Measurements from ENCODE around the gene VAPA. TPM values are rescaled to one million over a fixed set of nuclear protein-coding genes. Genes with fewer than 3 reads are reported as not detected.
A peak's percentile ranks its signal among the peaks of the same experiment; 100 is the strongest.

The VAPA gene
- total RNA-seq, 1 experiment from 2014 or later: 444 TPM

GRCh38 chr18:9946831-9947230 lies 33.0 kb downstream of the VAPA start:
- H3K9me3 ChIP-seq (replicated peaks): no peaks in the 10 kb centered on the region
- 0 out of 2 replicates have a peak, but pooled peaks cover 3% of the 10 kb centered on the region for H3K4me1 ChIP-seq (replicated peaks)
- DNase-seq (ENCODE audit: low read depth in 1 of 2, low spot score in 2 of 2): no peak
- no peaks in the 10 kb centered on the region for H3K27me3 ChIP-seq (replicated peaks)
- no peak overlapping the region for H3K27ac ChIP-seq
- no peak overlapping the region for H3K4me3 ChIP-seq
- H3K36me3 ChIP-seq: peaks cover 93% of the 10 kb centered on the region

- Histone ChIP-seq H3K27ac (no peak overlapping the region), H3K4me3 (no peak overlapping the region), H3K9me3 (replicated peaks) (no peaks in the 10 kb centered on the region), H3K36me3 (peaks cover 92% of the 10 kb centered on the region), H3K27me3 (replicated peaks) (no peaks in the 10 kb centered on the region), H3K4me1 (replicated peaks) (0 out of 2 replicates have a peak, but pooled peaks cover 3% of the 10 kb centered on the region)
- no peak for DNase-seq (ENCODE audit: low read depth in 1 of 2, low spot score in 2 of 2)
These were observed 33.4 kb downstream of the VAPA start for GRCh38 chr18:9947248-9947647.

DNA sequence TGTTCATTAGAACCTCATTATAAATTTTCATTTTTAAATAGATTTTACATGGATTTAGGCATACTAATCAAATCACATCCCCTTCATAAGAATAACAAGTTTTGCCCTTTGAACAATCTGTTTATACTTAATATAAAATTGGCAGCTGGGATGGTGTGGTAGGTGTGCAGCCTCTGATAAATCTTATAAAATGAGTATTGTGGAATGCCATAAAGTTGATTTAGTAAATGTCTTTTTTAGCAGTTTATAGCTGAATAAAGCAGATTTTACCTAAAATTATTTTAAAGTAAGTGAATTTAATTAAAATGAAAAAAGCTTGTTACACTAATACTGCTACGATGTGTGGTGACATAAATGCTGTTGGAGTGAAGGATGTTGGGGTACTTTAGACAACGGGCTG lies 35.5 kb downstream of the VAPA start:
- no peak overlapping the region for H3K4me3 ChIP-seq
- H3K36me3 ChIP-seq: peaks cover 93% of the 10 kb centered on the region
- no peaks in the 10 kb centered on the region for H3K27me3 ChIP-seq (replicated peaks)
- DNase-seq (ENCODE audit: low read depth in 1 of 2, low spot score in 2 of 2): no peak
- H3K4me1 ChIP-seq (replicated peaks): 0 out of 2 replicates have a peak, but pooled peaks cover 3% of the 10 kb centered on the region
- H3K9me3 ChIP-seq (replicated peaks): no peaks in the 10 kb centered on the region
- H3K27ac ChIP-seq: no peak overlapping the region

- Histone ChIP-seq H3K36me3 (peaks cover 93% of the 10 kb centered on the region), H3K4me1 (replicated peaks) (0 out of 2 replicates have a peak, but pooled peaks cover 3% of the 10 kb centered on the region), H3K27me3 (replicated peaks) (no peaks in the 10 kb centered on the region), H3K4me3 (no peak overlapping the region), H3K9me3 (replicated peaks) (no peaks in the 10 kb centered on the region), H3K27ac (no peak overlapping the region)
- no peak for DNase-seq (ENCODE audit: low read depth in 1 of 2, low spot score in 2 of 2)
These were observed 36.0 kb downstream of the VAPA start for GRCh38 chr18:9949861-9950260.

- Histone ChIP-seq H3K4me3 (no peak overlapping the region), H3K36me3 (peaks cover 94% of the 10 kb centered on the region), H3K27ac (0 out of 2 replicates have a peak overlapping the region, but pooled peaks have one; percentile 0), H3K4me1 (replicated peaks) (peaks cover 4% of the 10 kb centered on the region; the same call in 1 of the 2 replicates), H3K27me3 (replicated peaks) (no peaks in the 10 kb centered on the region), H3K9me3 (replicated peaks) (no peaks in the 10 kb centered on the region)
- DNase-seq (ENCODE audit: low read depth in 1 of 2, low spot score in 2 of 2): no peak
These were observed 36.6 kb downstream of the VAPA start for GRCh38 chr18:9950289-9951016.

GRCh38 chr18:9951022-9951859 lies 37.4 kb downstream of the VAPA start:
- DNase-seq (ENCODE audit: low read depth in 1 of 2, low spot score in 2 of 2): peak in 1 of 2 experiments; percentile 50
- H3K36me3 ChIP-seq: peaks cover 90% of the 10 kb centered on the region
- peaks cover 10% of the 10 kb centered on the region; the same call in 1 of the 2 replicates for H3K4me1 ChIP-seq (replicated peaks)
- H3K27ac ChIP-seq: 0 out of 2 replicates have a peak overlapping the region, but pooled peaks have one; percentile 0
- no peaks in the 10 kb centered on the region for H3K27me3 ChIP-seq (replicated peaks)
- H3K9me3 ChIP-seq (replicated peaks): no peaks in the 10 kb centered on the region
- H3K4me3 ChIP-seq: no peak overlapping the region

- no peaks in the 10 kb centered on the region for H3K9me3 ChIP-seq (replicated peaks)
- H3K4me1 ChIP-seq (replicated peaks): peaks cover 10% of the 10 kb centered on the region; the same call in 1 of the 2 replicates
- no peak for DNase-seq (ENCODE audit: low read depth in 1 of 2, low spot score in 2 of 2)
- H3K36me3 ChIP-seq: peaks cover 75% of the 10 kb centered on the region
- H3K4me3 ChIP-seq: no peak overlapping the region
- no peaks in the 10 kb centered on the region for H3K27me3 ChIP-seq (replicated peaks)
- H3K27ac ChIP-seq: no peak overlapping the region
These were observed 39.0 kb downstream of the VAPA start for GRCh38 chr18:9952633-9953416.

GRCh38 chr18:9958861-9959399 lies 45.1 kb downstream of the VAPA start:
- Histone ChIP-seq H3K4me1 (replicated peaks) (peaks cover 6% of the 10 kb centered on the region; the same call in 1 of the 2 replicates), H3K27me3 (replicated peaks) (no peaks in the 10 kb centered on the region; the same call in 1 of the 2 replicates), H3K36me3 (peaks cover 20% of the 10 kb centered on the region), H3K4me3 (no peak overlapping the region), H3K9me3 (replicated peaks) (no peaks in the 10 kb centered on the region), H3K27ac (no peak overlapping the region)
- no peak for DNase-seq (ENCODE audit: low read depth in 1 of 2, low spot score in 2 of 2)

DNA sequence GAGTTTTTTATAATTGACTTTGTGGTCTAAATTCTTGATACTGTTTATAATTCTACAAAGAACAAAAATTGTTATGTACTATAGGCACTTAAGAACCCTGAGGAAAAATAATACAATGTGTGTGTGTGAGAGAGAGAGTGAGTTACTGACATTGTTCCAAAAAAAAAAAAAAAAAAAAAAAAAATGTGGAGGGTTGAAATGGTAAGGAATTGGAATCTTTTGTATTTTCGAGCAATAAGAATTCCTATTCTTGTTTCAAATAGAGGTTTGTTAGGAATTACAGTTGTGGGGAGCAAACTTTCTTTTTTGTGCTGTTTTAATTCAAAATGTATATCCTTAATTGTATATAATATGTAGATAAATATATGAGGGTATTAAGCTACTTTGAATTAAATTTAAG lies 45.7 kb downstream of the VAPA start:
- H3K27me3 ChIP-seq (replicated peaks): no peaks in the 10 kb centered on the region; the same call in 1 of the 2 replicates
- H3K9me3 ChIP-seq (replicated peaks): no peaks in the 10 kb centered on the region
- H3K4me1 ChIP-seq (replicated peaks): peaks cover 6% of the 10 kb centered on the region; the same call in 1 of the 2 replicates
- peaks cover 13% of the 10 kb centered on the region for H3K36me3 ChIP-seq
- DNase-seq (ENCODE audit: low read depth in 1 of 2, low spot score in 2 of 2): no peak
- no peak overlapping the region for H3K27ac ChIP-seq
- H3K4me3 ChIP-seq: no peak overlapping the region

DNA sequence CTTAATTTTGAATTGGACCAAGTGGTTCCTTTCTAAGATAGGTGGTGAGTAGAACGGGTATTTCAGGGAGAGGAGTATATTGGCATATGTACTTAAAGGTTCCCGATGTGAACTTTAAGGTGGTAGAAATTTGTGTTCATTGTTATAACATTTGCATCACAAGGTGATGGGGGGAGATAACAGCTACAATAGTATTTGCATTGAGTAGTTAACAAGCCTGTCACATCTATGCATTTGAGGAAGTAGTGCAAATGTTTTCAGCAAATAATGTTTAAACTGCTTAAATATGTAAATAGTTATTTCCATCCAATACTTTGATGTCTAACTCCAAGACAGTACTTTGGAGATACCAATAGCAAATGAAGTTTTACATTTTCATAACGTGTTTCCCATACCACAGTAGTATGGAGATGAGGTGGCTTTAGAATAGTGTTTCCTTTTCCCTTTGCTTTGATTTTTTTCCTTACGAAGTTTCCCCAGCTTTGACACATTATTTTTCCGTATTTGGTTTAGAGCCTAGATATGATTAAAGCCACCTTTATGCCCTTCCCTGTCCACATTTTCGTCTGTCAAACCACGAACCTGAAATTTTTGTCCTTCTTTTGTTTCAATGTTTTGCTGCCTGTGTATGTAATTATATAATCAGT lies 46.6 kb downstream of the VAPA start:
- Histone ChIP-seq H3K4me1 (replicated peaks) (peaks cover 6% of the 10 kb centered on the region; the same call in 1 of the 2 replicates), H3K36me3 (peaks cover 5% of the 10 kb centered on the region), H3K4me3 (no peak overlapping the region), H3K27ac (no peak overlapping the region), H3K27me3 (replicated peaks) (no peaks in the 10 kb centered on the region; the same call in 1 of the 2 replicates), H3K9me3 (replicated peaks) (no peaks in the 10 kb centered on the region)
- no peak for DNase-seq (ENCODE audit: low read depth in 1 of 2, low spot score in 2 of 2)

GRCh38 chr18:9961041-9961440 lies 47.2 kb downstream of the VAPA start:
- H3K27me3 ChIP-seq (replicated peaks): no peaks in the 10 kb centered on the region; the same call in 1 of the 2 replicates
- H3K4me1 ChIP-seq (replicated peaks): peaks cover under 1% of the 10 kb centered on the region; the same call in 1 of the 2 replicates
- no peaks in the 10 kb centered on the region for H3K9me3 ChIP-seq (replicated peaks)
- H3K4me3 ChIP-seq: no peak overlapping the region
- DNase-seq (ENCODE audit: low read depth in 1 of 2, low spot score in 2 of 2): no peak
- no peaks in the 10 kb centered on the region; the same call in 1 of the 2 replicates for H3K36me3 ChIP-seq
- H3K27ac ChIP-seq: no peak overlapping the region

DNA sequence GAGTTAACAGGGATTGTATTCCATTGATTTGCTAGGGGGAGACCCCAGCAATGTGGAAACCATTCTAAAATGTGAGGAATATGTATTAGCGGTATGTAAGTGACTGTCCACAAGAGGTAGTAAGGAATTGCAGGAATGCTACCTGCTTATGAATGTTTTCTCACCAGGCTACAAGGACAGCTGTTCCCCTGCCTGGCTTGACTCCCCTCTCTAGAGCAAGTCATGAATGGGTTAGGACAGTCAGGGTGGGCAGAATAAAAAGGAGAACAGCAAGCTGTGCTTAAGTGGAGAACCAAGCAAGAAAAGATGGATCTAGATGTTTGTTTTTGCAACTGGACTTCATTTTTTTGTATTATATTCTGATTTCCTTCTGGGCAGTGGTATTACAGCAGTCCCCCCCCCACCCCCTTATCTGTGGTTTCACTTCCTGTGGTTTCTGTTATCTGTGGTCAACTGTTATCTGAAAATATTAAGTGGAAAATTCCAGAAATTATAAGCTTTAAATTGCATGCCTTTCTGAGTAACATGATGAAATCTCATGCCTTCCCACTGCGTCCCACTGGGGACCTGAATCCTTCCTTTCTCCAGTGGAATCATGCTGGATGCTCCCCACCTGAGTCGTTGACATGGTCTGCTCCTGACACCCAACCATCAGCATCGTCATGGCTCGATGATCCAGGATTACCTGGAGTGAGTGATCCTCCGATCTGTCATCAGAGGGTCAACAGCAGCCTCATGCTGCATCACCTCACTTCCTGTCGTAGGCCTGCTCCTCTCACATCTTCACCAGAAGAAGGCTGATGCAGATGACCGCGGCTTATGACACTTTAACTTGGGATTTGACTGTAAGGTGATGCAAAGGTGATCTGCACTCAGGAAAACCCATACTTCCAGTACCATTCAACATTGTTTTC lies 52.2 kb downstream of the VAPA start:
- Histone ChIP-seq H3K4me1 (replicated peaks) (no peaks in the 10 kb centered on the region), H3K36me3 (no peaks in the 10 kb centered on the region), H3K27ac (no peak overlapping the region), H3K27me3 (replicated peaks) (no peaks in the 10 kb centered on the region; the same call in 1 of the 2 replicates), H3K9me3 (replicated peaks) (no peaks in the 10 kb centered on the region), H3K4me3 (no peak overlapping the region)
- DNase-seq (ENCODE audit: low read depth in 1 of 2, low spot score in 2 of 2): no peak

Measured in SJSA1 (cell line).